Ovary (tissue), 9 donors: ENCODE measurements around the gene EPHA5. TPM values are rescaled to one million over a fixed set of nuclear protein-coding genes. Genes with fewer than 3 reads are reported as not detected.
"Not testable (repeated sequence)": the region's sequence is repeated elsewhere in the genome, so short reads cannot be mapped to it uniquely, and the experiment has no call there.

Experiments used
- DNase-seq, 5 donors: peaks; one replicate each; pipeline ENCODE4 v3.0.0-alpha.2; 2019 to 2020
- H3K27ac ChIP-seq, 2 donors: fragments of 200-600 bp; one replicate each; pipeline versions ENCODE4 v1.5.1 to v1.8.0; 2019 to 2022
- H3K27me3 ChIP-seq: fragments of 200-600 bp; one replicate; pipeline ENCODE4 v1.8.0; 2022
- H3K36me3 ChIP-seq: fragments of 200-600 bp; sonication (generic); one replicate; pipeline ENCODE4 v1.5.1; 2019
- H3K4me1 ChIP-seq: one replicate; pipeline ENCODE4 v1.8.1; 2013; ENCODE audit warnings: mild to moderate bottlenecking, moderate library complexity; ENCODE audit not compliant: insufficient read depth
- H3K4me3 ChIP-seq: fragments of 200-600 bp; sonication (generic); one replicate; pipeline ENCODE4 v1.5.1; 2017
- H3K9me3 ChIP-seq, 2 donors: fragments of 200-600 bp in 1 of 2; sonication (generic) in 1 of 2; one replicate each; pipeline versions ENCODE4 v1.5.1 to v1.8.1; 2013 to 2019; ENCODE audit warnings: mild to moderate bottlenecking in 1 of 2, moderate library complexity in 1 of 2
- CTCF ChIP-seq, 3 donors: fragments of 450-650 bp in 2 of 3; fragments of 200-600 bp in 1 of 3; IDR thresholded peaks; one replicate each; pipeline versions ENCODE4 v1.5.1 to v1.8.0; 2016 to 2022; ENCODE audit warnings: antibody characterized with exemption in 3 of 3, mild to moderate bottlenecking in 1 of 3
- EP300 ChIP-seq: sonication (generic); formaldehyde crosslinking; IDR thresholded peaks from one replicate; pipeline ENCODE4 v1.6.1; 2017; ENCODE audit warnings: antibody characterized with exemption
- POLR2A ChIP-seq: fragments of 450-650 bp; IDR thresholded peaks from one replicate; pipeline ENCODE4 v1.6.1; 2017; ENCODE audit warnings: antibody characterized with exemption, mild to moderate bottlenecking, moderate library complexity
- WGBS, 3 donors: extraction: QIAGEN DNeasy Blood & Tissue Kit in 1 of 3; methylation state at CpG; one replicate each; pipeline versions ENCODE4 v1.1.5 to v1.1.7; 2013 to 2017; 5-methylcytosine and 5-hydroxymethylcytosine counted together
- intact Hi-C, 4 donors: fragments of 100-400 bp; cut with DNase I; formaldehyde crosslinking; loops; one replicate each; pipeline versions ENCODE4 v1.11.0 to v1.15.1; 2022 to 2023
- polyA plus RNA-seq, 2 donors: library from polyadenylated mRNA; stranded (reverse); fragments of 200-250 nt in 1 of 2; fragments of 350-450 nt in 1 of 2; fragmentation: Illumina TruSeq in 1 of 2; extraction: RNeasy Lipid Tissue Mini Kit (QIAGEN cat#74804) in 1 of 2; gene quantifications; one replicate each; pipeline ENCODE4 v1.2.3, GENCODE V29; 2013 to 2014
- total RNA-seq, 7 donors: library from RNA; depleted of rRNA in 2 of 7; stranded (reverse); fragments of >200 nt in 2 of 7; fragmentation: NEBNext Ultra II Directional in 3 of 7; extraction: Animal tissue kit (Norgen Biotek cat#: 25700) in 3 of 7; gene quantifications; one replicate each; pipeline versions ENCODE4 v1.1.0 to v1.2.4, GENCODE V29; 2016 to 2023
- donor health status: DM: no; HTN: no; CAD: no; lungs with moderate emphysema.
- donor health status: DM: no; HTN: no; CAD: no.
- donor health status: Bipolar disorder and iron deficiency.
- donor health status: DM: yes; HTN: yes; CAD: no.
- donor health status: DM: no; HTN: no; CAD: no.
- donor health status: DM: yes; HTN: yes; CAD: no.

EPHA5 gene
- total and polyA plus RNA-seq, 9 donors, result 0.29 to 5.6 (median 1.6) TPM

- intact Hi-C loops, result no loop called here
- H3K27ac ChIP-seq, result no peak overlapping the region
- no peaks in the 10 kb centered on the region for H3K9me3 ChIP-seq
- TF ChIP-seq CTCF (IDR thresholded peaks at IDR 0.05) (no peak), POLR2A (no peak), EP300 (no peak)
- H3K27me3 ChIP-seq, result no peaks in the 10 kb centered on the region
- H3K4me3 ChIP-seq, result no peak overlapping the region
- no peak for DNase-seq
- no peaks in the 10 kb centered on the region for H3K36me3 ChIP-seq
- no peaks in the 10 kb centered on the region for H3K4me1 ChIP-seq
- 89 to 93% (median 90%) methylated on average over 3 of the region's 3 CpGs for WGBS, 3 donors
Observed at GRCh38 chr4:65311120-65311519, 359.2 kb downstream of the EPHA5 start.

GRCh38 chr4:65310586-65310985 is 359.7 kb downstream of the EPHA5 start:
- no peak overlapping the region for H3K4me3 ChIP-seq
- no peaks in the 10 kb centered on the region for H3K9me3 ChIP-seq
- intact Hi-C loops, result no loop called here
- WGBS, 3 donors, result 89 to 96% (median 89%) methylated on average over 1 of the region's 1 CpG
- H3K27ac ChIP-seq, result no peak overlapping the region
- TF ChIP-seq EP300 (no peak), CTCF (IDR thresholded peaks at IDR 0.05) (no peak)
- H3K27me3 ChIP-seq, result no peaks in the 10 kb centered on the region
- H3K36me3 ChIP-seq, result no peaks in the 10 kb centered on the region
- DNase-seq, result no peak
- H3K4me1 ChIP-seq, result no peaks in the 10 kb centered on the region

GRCh38 chr4:65308626-65309025 is 361.7 kb downstream of the EPHA5 start:
- H3K27me3 ChIP-seq, intact Hi-C loops, H3K4me1 ChIP-seq, H3K36me3 ChIP-seq, H3K4me3 ChIP-seq, DNase-seq, H3K27ac ChIP-seq, H3K9me3 ChIP-seq: not testable (repeated sequence)
- WGBS, 3 donors, result 93 to 96% (median 93%) methylated on average over 8 of the region's 8 CpGs

GRCh38 chr4:65302145-65302544 is 368.1 kb downstream of the EPHA5 start:
- Histone ChIP-seq H3K27ac (no peak overlapping the region), H3K4me3 (no peak overlapping the region), H3K27me3 (no peaks in the 10 kb centered on the region), H3K36me3 (no peaks in the 10 kb centered on the region), H3K4me1 (no peaks in the 10 kb centered on the region), H3K9me3 (no peaks in the 10 kb centered on the region)
- DNase-seq, result no peak
- TF ChIP-seq POLR2A (no peak), CTCF (IDR thresholded peaks at IDR 0.05) (no peak), EP300 (no peak)
- intact Hi-C loops, result no loop called here
- WGBS, 3 donors, result 15 to 21% (median 16%) methylated on average over 1 of the region's 1 CpG

GRCh38 chr4:65296246-65296645 is 374.0 kb downstream of the EPHA5 start:
- Histone ChIP-seq H3K36me3 (no peaks in the 10 kb centered on the region), H3K9me3 (no peaks in the 10 kb centered on the region), H3K27ac (no peak overlapping the region), H3K4me1 (no peaks in the 10 kb centered on the region), H3K27me3 (no peaks in the 10 kb centered on the region), H3K4me3 (no peak overlapping the region)
- TF ChIP-seq EP300 (no peak), CTCF (IDR thresholded peaks at IDR 0.05) (no peak), POLR2A (no peak)
- intact Hi-C loops, result no loop called here
- 74 to 81% (median 77%) methylated on average over 4 of the region's 4 CpGs for WGBS, 3 donors
- no peak for DNase-seq
